GM12892 (cell line): ENCODE measurements around the gene OXCT2. TPM values are rescaled to one million over a fixed set of nuclear protein-coding genes. Genes with fewer than 3 reads are reported as not detected.
"Not testable (repeated sequence)": the region's sequence is repeated elsewhere in the genome, so short reads cannot be mapped to it uniquely, and the experiment has no call there.

ENCODE experiments used
- DNase-seq: peaks from one replicate; pipeline ENCODE4 v3.0.0; 2011; ENCODE audit not compliant: insufficient read length
- FAIRE-seq: peaks from 2 replicates; lab custom pipeline; 2011; peaks lifted over from hg19 to GRCh38; lab: Jason Lieb, UNC
- POLR2A ChIP-seq: IDR thresholded peaks from 2 replicates; pipeline ENCODE4 v1.6.1; 2011; ENCODE audit warnings: low read depth, low read length, control low read depth
- POLR2AphosphoS5 ChIP-seq: IDR thresholded peaks from 2 replicates; pipeline ENCODE4 v1.6.1; 2011; ENCODE audit warnings: low read depth, low read length, control low read depth
- TAF1 ChIP-seq: IDR thresholded peaks from 2 replicates; pipeline ENCODE4 v1.6.1; 2011; ENCODE audit warnings: low read depth, mild to moderate bottlenecking, control low read depth, low read length, borderline replicate concordance
- polyA plus RNA-seq: library from polyadenylated mRNA; unstranded; fragments of >200 nt; gene quantifications from one replicate; pipeline ENCODE4 v1.2.1, GENCODE V29; 2012; ENCODE audit warnings: missing spikeins, inconsistent platforms; ENCODE audit not compliant: missing spikeins

OXCT2 gene
- polyA plus RNA-seq: 1.9 TPM

- FAIRE-seq: peak; percentile 73
- not testable (repeated sequence) for DNase-seq
These were observed at the start of gene OXCT2 for GRCh38 chr1:39771022-39771532. Gene OXCT2 (minus strand): TSS chr1:39771348. CDS start chr1:39771255, 93 bp downstream.

- TF ChIP-seq TAF1 (no peak), POLR2AphosphoS5 (no peak), POLR2A (no peak)
- DNase-seq (no peak), FAIRE-seq (no peak)
These were observed 48.1 kb upstream of the OXCT2 start for GRCh38 chr1:39819091-39819812.

- no peak for TF ChIP-seq TAF1
- DNase-seq: no peak
- no peak for FAIRE-seq
These were observed 47.3 kb upstream of the OXCT2 start for GRCh38 chr1:39818482-39818881.

GRCh38 chr1:39817091-39817932, 46.2 kb upstream of the OXCT2 start:
- TF ChIP-seq POLR2AphosphoS5 (peak; percentile 56), POLR2A (peak; percentile 64), TAF1 (peak; percentile 42; the same call in 1 of the 2 replicates)
- DNase-seq: peak; percentile 73
- peak; percentile 99 for FAIRE-seq

- DNase-seq: peak; percentile 60
- no peak for TF ChIP-seq POLR2AphosphoS5
- TF ChIP-seq TAF1: no peak
- no peak for TF ChIP-seq POLR2A
- FAIRE-seq: no peak
These were observed 45.4 kb upstream of the OXCT2 start for GRCh38 chr1:39816415-39817090.

- no peak for FAIRE-seq
- no peak for DNase-seq
- TF ChIP-seq TAF1 (no peak), POLR2A (no peak), POLR2AphosphoS5 (no peak)
These were observed 41.8 kb upstream of the OXCT2 start for GRCh38 chr1:39812913-39813312.

GRCh38 chr1:39808784-39809517, 37.8 kb upstream of the OXCT2 start:
- TF ChIP-seq TAF1 (no peak), POLR2AphosphoS5 (no peak), POLR2A (no peak)
- DNase-seq: no peak
- FAIRE-seq: no peak

- DNase-seq: no peak
- TF ChIP-seq TAF1: no peak
- no peak for TF ChIP-seq POLR2A
- no peak for TF ChIP-seq POLR2AphosphoS5
- no peak for FAIRE-seq
These were observed 34.2 kb upstream of the OXCT2 start for GRCh38 chr1:39805385-39805784.

- DNase-seq (no peak), FAIRE-seq (no peak)
- TF ChIP-seq POLR2AphosphoS5 (no peak), TAF1 (no peak), POLR2A (no peak)
These were observed 31.5 kb upstream of the OXCT2 start for GRCh38 chr1:39802496-39803260.

GRCh38 chr1:39800471-39800835, 29.3 kb upstream of the OXCT2 start:
- FAIRE-seq (no peak), DNase-seq (no peak)
- no peak for TF ChIP-seq POLR2AphosphoS5
- TF ChIP-seq POLR2A: no peak
- no peak for TF ChIP-seq TAF1

- no peak for TF ChIP-seq POLR2A
- FAIRE-seq (no peak), DNase-seq (peak; percentile 63)
These were observed 28.8 kb upstream of the OXCT2 start for GRCh38 chr1:39799770-39800470.
